ENCODE results near the gene MC2R.

Gene MC2R

DNA sequence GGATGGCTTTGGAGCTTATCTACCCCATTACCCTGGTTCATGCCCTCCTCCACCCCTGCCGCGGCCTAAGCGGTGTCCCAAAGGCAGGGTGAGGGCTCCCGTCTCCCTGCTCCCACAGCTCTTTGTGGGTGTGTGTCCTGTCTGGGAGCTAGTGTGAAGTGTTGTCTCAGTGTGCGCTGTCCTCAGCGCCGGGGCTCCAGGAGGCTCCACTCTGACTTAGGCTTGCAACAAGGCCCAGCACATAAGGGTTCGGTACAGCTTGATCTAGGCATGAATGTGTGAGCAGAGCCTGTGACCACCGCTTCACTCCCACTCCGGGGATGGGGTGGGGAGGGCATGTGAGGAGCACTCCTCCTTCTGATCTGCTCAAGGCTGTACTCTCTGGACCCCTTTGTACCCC, 1.2 kb downstream of the MC2R start:
- no peak for DNase-seq (ENCODE audit: low read depth)
- H3K4me3 ChIP-seq (ENCODE audit: low read length): no peak overlapping the region
- TF ChIP-seq, protein P1, sequence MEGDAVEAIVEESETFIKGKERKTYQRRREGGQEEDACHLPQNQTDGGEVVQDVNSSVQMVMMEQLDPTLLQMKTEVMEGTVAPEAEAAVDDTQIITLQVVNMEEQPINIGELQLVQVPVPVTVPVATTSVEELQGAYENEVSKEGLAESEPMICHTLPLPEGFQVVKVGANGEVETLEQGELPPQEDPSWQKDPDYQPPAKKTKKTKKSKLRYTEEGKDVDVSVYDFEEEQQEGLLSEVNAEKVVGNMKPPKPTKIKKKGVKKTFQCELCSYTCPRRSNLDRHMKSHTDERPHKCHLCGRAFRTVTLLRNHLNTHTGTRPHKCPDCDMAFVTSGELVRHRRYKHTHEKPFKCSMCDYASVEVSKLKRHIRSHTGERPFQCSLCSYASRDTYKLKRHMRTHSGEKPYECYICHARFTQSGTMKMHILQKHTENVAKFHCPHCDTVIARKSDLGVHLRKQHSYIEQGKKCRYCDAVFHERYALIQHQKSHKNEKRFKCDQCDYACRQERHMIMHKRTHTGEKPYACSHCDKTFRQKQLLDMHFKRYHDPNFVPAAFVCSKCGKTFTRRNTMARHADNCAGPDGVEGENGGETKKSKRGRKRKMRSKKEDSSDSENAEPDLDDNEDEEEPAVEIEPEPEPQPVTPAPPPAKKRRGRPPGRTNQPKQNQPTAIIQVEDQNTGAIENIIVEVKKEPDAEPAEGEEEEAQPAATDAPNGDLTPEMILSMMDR (conservative IDR thresholded peaks at IDR 0.05; ENCODE audit: low read length): no peak

DNA sequence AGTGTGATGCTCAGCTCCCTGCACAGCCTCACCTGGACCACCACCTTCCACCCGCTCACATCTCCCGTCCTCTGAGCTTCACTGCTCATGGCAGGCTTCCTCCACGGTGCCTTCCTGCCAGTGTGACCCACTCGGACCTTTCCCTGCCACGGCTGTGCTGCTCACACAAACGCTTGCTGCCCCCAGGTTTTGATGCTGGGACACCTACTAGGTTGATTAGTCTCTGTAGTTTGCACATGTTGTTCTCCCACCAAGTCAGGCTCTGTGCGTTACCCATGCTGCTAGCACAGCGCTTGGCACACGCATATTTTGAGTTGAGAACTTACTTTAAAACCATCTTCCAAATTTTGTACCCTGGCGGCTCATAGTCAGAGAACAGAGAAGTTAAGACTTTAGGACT, 2.1 kb downstream of the MC2R start:
- TF ChIP-seq, protein P1 (conservative IDR thresholded peaks at IDR 0.05; ENCODE audit: low read length): no peak
- H3K4me3 ChIP-seq (ENCODE audit: low read length): no peak overlapping the region
- DNase-seq (ENCODE audit: low read depth): no peak

DNA sequence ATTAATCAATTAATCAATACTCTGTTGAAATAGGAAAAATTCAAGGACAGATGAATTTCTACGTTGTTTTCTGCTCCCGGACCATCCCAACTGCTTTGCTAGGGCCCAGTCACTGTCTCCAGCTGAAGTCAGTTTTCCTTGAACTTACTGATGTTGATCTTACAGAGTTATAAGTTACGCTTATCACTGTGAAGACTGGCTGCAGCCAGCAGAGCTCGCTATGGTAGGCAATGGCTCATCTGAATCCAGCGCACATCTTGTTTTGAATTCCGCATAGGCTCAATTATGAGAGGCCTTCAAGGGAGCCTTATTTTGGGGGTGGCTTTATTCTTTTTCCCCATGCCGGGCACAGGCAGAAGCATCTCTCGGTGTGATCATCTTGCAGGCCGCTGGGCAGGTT, 2.7 kb downstream of the MC2R start:
- no peak for DNase-seq (ENCODE audit: low read depth)
- no peak overlapping the region for H3K4me3 ChIP-seq (ENCODE audit: low read length)
- TF ChIP-seq, protein P1 (conservative IDR thresholded peaks at IDR 0.05; ENCODE audit: low read length): no peak

DNA sequence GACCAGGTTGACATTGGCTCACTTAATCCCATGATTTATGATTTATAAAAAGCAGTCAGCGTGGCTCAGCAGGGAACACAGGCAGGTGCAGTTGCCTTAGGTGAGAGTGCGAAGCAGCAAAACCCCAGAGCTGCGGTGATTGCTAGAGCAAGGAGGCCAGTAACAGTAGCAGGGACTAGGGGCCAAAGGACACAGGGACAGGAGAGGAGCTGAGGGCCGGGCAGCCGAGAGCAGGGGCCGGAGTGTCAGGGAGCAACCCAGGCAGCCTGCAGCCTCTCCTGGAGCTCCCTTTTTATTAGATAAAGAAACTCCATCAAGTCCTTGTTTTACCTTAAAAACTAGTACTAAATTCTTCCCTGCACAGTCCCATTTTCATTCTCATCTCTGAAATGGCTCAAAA, 4.3 kb downstream of the MC2R start:
- no peak for DNase-seq (ENCODE audit: low read depth)
- TF ChIP-seq, protein P1 (conservative IDR thresholded peaks at IDR 0.05; ENCODE audit: low read length): no peak
- no peak overlapping the region for H3K4me3 ChIP-seq (ENCODE audit: low read length)

DNA sequence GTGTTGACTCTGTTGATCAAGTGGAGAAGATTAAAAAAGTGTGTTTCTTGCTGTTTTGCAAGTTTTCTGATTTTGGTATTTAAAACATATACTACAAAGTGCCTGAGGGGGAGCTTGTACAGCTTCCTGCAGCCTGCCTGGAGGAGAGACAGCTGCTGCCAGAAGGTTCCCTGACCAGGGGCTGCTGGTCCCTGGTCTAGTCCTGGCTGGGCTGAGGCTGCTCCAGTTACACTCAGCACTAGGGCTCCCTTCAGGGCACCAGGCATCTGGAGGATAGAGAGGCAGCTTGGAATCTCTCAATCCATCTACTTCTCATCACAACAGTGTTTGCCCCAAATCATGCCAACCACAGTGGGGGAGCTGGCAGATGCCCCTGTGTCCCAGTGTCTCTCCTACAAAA, 4.8 kb downstream of the MC2R start:
- no peak overlapping the region for H3K4me3 ChIP-seq (ENCODE audit: low read length)
- TF ChIP-seq, protein P1 (conservative IDR thresholded peaks at IDR 0.05; ENCODE audit: low read length): no peak
- DNase-seq (ENCODE audit: low read depth): no peak

DNA sequence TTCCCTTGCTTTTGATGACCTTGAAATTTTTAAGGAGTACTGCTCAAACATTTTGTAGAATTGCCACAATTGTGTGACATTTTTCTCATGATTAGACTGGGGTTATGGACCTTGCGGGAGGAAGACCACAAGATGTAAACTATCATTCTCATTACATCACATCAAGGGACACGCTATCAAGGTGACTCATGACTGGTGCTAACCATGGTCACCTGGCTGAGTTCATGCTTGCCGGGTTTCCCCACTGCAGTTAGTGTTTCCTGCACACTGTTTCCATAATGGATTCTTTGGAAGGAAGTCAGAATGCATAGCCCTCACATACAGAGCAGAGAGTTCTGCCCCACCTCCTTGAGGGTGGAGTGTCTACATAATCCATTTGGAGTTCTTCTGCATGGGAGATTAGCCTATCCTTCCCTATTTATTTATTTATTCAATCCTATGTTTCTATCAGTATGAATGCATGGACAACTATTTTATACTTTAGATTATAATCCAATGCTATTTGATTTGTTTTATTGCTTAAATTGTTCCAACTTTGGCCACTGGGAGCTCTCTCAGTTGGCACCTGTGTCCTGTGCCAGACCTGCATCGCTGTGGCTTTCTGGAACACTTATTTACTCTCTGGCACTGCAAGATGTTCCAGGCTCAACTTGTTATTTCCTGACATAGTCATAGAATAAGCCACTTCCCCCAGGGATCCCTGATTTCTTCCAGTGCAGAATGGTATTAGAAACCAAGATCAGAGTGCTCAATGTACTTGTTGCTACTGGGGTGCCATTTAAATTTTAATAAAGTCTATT, 6.0 kb downstream of the MC2R start:
- no peak overlapping the region for H3K4me3 ChIP-seq (ENCODE audit: low read length)
- no peak for DNase-seq (ENCODE audit: low read depth)
- TF ChIP-seq, protein P1 (conservative IDR thresholded peaks at IDR 0.05; ENCODE audit: low read length): no peak

DNA sequence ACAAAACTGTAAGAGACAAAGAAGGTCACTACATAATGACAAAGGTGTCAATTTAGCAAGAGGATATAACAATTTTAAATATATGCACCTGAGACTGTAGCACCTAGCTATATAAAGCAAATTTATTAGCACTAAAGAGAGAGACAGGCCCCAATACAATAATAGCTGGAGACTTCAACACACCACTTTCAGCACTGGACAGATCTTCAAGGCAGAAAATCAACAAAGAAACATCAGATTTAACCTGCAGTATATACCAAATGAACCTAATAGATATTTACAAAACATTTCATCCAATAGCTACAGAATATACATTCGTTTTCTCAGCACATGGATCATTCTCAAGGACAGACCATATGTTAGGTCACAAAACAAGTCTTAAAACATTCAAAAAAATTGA, 14.7 kb downstream of the MC2R start:
- TF ChIP-seq, protein P1 (conservative IDR thresholded peaks at IDR 0.05; ENCODE audit: low read length): no peak
- DNase-seq (ENCODE audit: low read depth): no peak
- H3K4me3 ChIP-seq (ENCODE audit: low read length): no peak overlapping the region

All from AG10803 (cell line).